ENCODE measurements around the gene CDC42EP2. TPM values are rescaled to one million over a fixed set of nuclear protein-coding genes. Genes with fewer than 3 reads are reported as not detected.

CDC42EP2 gene
- total and polyA plus RNA-seq, 2 of the 13 experiments (the other 11 are each of a cell fraction or from before 2014, with no cell fraction given), result 2.3 to 7.1 TPM

GRCh38 chr11:65315204-65315865, 669 bp downstream of the CDC42EP2 start (continued):
- TF ChIP-seq TIGD3 (CRISPR knock-in tag; IDR thresholded peaks at IDR 0.05; ENCODE audit: borderline replicate concordance) (peak; percentile 47; the same call in 1 of the 2 replicates), ZNF770 (CRISPR knock-in tag; IDR thresholded peaks at IDR 0.05) (peak; percentile 61), EEA1 (CRISPR knock-in tag; IDR thresholded peaks at IDR 0.05; ENCODE audit: borderline replicate concordance) (no peak), PCBP2 (optimal IDR thresholded peaks at IDR 0.05; ENCODE audit: low read depth, low read length, poor library complexity, severe bottlenecking) (no peak), ZFP36L1 (CRISPR knock-in tag; IDR thresholded peaks at IDR 0.05) (peak; percentile 71; the same call in 1 of the 2 replicates), ZNF276 (CRISPR knock-in tag; IDR thresholded peaks at IDR 0.05; ENCODE audit: low read depth) (no peak), ZNF124 (CRISPR knock-in tag; IDR thresholded peaks at IDR 0.05) (no peak), AHDC1 (CRISPR knock-in tag; IDR thresholded peaks at IDR 0.05; ENCODE audit: borderline replicate concordance) (no peak), HOXA9 (CRISPR knock-in tag; IDR thresholded peaks at IDR 0.05; ENCODE audit: borderline replicate concordance) (no peak), PRPF4 (IDR thresholded peaks at IDR 0.05; ENCODE audit: low read depth, low read length, poor library complexity, severe bottlenecking) (no peak), ZMYM4 (CRISPR knock-in tag; IDR thresholded peaks at IDR 0.05) (peak; percentile 45; the same call in 1 of the 2 replicates), ZNF577 (CRISPR knock-in tag; IDR thresholded peaks at IDR 0.05; ENCODE audit: borderline replicate concordance, low read depth) (no peak), ZNF451 (CRISPR knock-in tag; IDR thresholded peaks at IDR 0.05) (no peak), PHF20 (CRISPR knock-in tag; IDR thresholded peaks at IDR 0.05) (no peak), ZNF136 (CRISPR knock-in tag; IDR thresholded peaks at IDR 0.05; ENCODE audit: low read depth) (no peak), GATA4 (IDR thresholded peaks at IDR 0.05; ENCODE audit: borderline replicate concordance, low read depth) (no peak), ATRX (CRISPR knock-in tag; IDR thresholded peaks at IDR 0.05; ENCODE audit: borderline replicate concordance) (no peak)
